Smooth muscle cell of the brain vasculature (primary cell): Measurements from ENCODE around the gene NOC2L.
"Not testable (repeated sequence)": the region's sequence is repeated elsewhere in the genome, so short reads cannot be mapped to it uniquely, and the experiment has no call there.

Source experiments
- DNase-seq: peaks from one replicate; pipeline ENCODE4 v3.0.0-alpha.2; 2012; ENCODE audit warnings: low read depth, low spot score

NOC2L gene

GRCh38 chr1:962381-963300 lies 3.6 kb upstream of the NOC2L start:
- no peak for DNase-seq

GRCh38 chr1:961132-961669 lies 2.1 kb upstream of the NOC2L start:
- no peak for DNase-seq

- DNase-seq: no peak
These were observed 1.5 kb upstream of the NOC2L start, which contains the start of gene KLHL17 for GRCh38 chr1:960363-961131. TSS of gene KLHL17 (plus strand) at chr1:960584. CDS start at chr1:960694, 110 bp downstream.

DNA sequence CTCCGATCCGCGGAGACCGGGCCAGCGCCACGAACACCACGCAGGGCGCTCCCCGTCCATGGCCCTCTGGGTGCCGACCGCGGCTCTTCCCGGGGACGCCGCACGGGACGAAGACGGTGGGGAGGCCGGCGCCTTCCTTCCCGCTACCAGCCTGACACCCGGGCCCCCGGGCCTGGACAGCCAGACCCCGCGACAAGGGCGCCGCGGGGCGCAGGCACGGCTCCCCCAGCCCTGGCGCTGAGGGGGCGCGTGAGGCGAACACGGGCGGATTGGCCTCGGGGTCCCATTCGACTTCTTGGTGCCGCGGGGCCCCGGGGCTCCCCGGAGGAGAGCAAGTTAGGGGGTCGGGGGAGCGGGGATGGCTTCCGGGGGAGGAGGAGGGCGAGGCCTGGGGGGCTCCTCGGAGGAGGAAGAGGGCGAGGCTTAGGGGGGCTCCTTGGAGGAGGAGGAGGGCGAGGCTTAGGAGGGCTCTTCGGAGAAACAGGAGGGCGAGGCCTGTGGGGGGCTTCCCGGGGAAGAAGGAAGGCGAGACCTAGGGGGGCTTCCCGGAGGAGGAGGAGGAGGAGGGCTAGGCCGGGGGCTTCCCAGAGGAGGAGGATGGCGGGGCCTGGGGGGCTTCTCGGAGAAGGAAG lies 791 bp upstream of the NOC2L start:
- DNase-seq: no peak

- no peak for DNase-seq
These were observed 2.4 kb downstream of the NOC2L start for GRCh38 chr1:956636-957035.

- no peak for DNase-seq
These were observed 3.6 kb downstream of the NOC2L start for GRCh38 chr1:955474-955873.

DNA sequence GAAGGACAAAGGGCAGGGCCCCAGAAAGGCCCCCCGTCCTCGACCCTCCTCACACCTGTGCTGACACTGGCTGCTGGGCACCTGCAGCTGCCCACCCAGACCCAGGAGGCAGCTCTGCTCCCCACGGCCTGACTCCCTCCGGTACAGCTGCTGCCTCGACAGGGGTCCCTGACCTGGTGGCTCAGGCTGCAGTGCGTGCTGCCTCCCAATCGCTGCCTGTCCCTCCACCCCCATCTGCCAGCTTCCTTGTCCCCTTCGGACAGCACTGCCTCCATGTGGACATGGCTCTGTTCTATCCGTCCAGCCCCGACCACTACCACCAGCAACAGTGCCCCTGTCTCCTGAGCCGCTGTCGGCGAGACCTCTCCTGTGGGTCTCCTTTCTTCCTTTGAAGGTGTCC lies 4.1 kb downstream of the NOC2L start:
- no peak for DNase-seq

DNA sequence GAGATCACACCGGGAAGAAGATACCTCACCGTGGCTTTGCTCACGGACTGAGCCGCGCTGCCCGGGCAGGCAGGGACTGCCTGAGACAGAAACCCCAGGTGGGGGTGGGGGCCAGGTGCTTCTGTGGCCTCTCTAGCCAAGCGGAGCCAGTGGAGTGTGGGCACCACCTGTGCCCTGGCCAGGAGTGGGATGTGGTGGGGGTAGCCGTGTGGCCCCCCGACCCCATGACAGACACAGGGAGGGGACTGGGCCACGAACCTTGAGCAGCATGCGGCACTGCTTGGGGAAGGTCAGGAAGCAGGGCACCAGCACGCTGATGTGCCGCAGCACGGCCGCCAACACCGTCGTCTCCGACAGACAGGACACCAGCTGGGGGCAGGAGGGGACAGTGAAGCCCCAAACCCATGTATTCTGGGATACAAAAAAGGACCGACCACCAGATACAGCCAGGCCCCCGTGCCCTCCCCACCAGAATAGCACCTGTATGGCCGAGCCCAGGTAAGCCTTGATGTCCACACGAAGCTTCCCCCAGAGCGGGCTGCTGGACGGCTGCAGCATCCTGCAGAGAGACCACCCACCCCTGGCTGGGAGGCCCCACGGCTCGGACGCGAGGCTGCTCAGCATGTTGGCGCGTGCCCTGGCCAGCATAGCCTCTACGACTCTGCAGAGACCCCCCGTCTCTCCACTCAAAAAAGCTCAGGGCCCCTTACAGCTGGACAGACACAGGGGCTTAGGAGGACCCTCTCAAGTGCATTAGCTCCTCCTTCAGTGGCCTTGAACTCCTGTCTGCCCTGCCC lies 5.3 kb downstream of the NOC2L start:
- no peak for DNase-seq

- no peak for DNase-seq
These were observed 6.5 kb downstream of the NOC2L start for GRCh38 chr1:952603-953002.

DNA sequence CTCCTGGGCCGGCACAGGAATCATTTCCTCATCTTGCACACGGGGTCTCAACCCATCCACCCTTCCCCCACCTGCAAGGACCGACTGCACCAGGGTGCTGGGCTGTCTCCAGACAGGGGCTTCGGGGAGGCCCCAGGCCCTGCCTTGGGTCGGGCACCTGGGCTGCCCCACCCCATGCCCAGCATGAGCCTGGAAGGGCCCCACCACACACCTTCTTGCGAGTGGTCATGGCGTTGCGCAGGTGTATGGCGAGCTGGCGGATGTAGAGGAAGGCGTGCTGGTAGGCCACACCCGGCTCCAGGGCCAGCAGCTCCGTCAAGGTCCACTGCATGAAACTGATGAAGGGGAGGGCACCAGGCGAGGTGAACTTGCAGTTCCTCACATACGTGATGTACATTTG lies 6.9 kb downstream of the NOC2L start:
- no peak for DNase-seq

DNA sequence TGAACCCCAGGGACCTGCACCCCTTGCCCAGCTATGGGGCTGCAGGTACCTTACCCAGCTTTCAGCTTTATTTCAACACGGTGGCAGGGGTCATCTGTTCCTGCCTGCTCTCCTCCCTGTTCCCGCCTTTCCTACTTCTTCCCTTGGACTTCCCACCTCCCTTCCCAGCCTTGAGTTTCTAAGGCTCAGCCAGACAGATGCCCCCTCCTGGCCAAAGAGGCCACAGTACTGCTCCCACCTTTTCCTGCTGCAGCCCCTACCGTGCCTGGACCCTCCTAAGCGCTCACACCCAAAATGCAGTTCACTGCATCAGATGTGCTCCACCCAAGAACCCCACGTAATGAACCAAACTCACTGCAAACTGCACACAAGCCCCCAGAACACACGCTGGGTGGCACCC lies 7.7 kb downstream of the NOC2L start:
- no peak for DNase-seq

- no peak for DNase-seq
These were observed 8.2 kb downstream of the NOC2L start for GRCh38 chr1:950881-951280.

DNA sequence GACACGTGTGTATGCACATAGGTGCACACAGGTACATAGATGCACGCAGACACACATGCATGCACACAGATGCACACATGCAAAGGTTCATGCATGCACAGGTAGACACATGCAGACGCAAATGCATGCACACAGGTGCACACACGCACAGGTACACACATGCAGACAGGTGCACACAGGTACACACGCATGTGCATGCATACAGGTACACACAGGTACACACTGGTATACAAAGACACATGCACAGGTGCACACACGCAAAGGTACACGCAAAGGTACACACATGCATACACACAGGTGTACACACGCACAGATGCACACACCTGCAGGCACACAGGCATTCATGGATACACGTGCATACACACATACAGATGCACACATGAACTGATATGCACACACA lies 8.8 kb downstream of the NOC2L start:
- no peak for DNase-seq

DNA sequence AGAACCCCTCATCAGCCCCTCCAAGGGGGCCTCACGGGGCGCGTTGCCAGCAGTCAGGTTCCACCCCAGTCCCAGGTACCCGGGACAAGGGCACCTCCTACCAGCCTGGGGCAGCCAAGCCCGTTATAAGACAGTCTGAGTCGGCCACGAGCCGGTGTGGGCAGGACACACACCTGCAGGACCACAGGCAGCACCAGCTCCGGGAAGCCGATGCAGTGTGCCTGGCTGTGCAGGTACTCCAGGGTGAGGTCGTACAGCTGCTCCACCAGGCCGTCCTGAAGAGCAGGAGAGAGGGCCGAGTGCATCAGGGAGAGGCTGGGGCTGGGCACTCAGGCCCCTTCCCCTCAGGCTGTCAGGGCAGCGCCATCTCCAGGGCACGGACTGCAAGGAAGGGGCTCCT lies 11.1 kb downstream of the NOC2L start:
- no peak for DNase-seq

DNA sequence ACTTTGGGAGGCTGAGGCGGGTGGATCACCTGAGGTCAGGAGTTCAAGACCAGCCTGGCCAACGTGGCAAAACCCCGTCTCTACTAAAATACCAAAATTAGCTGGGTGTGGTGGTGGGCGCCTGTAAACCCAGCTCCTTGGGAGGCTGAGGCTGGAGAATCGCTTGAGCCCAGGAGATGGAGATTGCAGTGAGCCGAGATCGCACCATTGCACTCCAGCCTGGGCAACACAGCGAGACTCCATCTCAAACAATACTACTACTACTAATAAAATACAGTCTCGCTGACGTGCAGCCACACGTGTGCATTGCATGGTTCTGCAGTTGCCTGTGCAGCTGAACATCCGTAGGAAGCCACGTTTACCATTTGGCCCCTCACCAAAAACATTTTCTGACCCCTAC lies 12.2 kb downstream of the NOC2L start:
- not testable (repeated sequence) for DNase-seq

DNA sequence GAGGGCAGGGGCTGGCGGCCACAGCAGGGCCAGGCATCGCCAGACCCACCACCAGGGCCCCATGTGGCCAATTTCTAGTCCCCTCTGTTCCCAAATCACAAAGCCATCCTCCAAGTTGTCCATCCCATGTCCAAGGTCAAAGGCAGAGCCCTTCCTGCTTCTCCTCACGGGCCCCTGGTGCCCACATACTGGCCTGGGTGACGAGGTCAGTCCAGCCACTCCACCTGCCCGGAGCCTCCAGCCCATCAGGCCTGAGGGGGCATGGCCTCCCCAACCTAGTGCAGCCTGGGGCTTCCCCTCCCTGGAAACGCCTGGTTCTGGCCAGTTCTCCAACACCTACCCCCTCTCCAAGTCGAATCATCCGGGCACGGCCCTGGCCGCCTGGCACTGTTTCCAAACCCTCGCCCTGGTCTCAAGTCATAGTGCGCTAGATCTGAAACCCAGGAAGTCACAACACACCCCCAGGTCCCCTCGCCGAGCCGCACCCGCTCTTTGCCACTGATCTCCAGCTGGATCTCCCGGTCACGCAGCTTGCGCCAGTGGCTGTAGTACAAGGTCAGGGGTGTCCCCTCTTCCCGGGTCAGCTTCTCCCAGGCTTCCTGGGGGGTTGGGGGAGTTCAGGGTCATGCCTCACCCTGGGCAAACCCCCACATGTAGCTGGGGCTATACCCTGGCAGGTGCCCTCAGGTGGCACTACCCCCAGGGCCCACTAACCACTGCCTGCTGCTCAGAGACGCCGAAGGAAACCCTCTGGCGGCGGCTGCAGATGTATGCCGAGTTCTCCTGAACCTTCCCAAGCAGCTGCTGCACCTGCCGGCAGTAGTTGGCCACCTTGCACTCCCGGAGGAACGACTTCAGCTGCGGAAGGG lies 13.1 kb downstream of the NOC2L start:
- DNase-seq: no peak

GRCh38 chr1:944341-945325 lies 14.4 kb downstream of the NOC2L start:
- DNase-seq: peak; percentile 67

DNA sequence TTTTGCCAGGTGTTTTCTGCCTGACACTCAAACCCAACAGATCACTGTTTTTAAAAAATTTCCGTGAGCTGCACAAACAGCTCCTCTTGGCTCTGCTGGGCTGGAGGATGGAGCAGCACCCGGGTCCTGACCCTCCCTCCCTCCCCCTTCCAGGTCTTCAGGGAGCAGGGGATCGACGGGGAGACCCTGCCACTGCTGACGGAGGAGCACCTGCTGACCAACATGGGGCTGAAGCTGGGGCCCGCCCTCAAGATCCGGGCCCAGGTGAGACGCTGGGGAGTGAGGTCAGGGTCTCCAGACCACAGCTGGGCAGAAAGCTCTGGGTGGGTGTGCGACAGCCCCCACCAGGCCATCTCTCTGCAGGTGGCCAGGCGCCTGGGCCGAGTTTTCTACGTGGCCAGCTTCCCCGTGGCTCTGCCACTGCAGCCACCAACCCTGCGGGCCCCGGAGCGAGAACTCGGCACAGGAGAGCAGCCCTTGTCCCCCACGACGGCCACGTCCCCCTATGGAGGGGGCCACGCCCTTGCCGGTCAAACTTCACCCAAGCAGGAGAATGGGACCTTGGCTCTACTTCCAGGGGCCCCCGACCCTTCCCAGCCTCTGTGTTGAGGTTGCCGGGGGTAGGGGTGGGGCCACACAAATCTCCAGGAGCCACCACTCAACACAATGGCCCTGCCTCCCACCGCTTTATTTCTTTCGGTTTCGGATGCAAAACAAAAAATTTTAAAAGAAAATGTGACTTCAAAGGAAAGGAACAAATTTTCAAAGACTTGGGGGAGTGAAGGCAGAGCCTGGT lies 15.3 kb downstream of the NOC2L start:
- DNase-seq: no peak
